ENCODE data around the gene CHST15. TPM values are rescaled to one million over a fixed set of nuclear protein-coding genes. Genes with fewer than 3 reads are reported as not detected.

Gene CHST15
- total and polyA plus RNA-seq, 9 donors: 35.9 to 93.0 (median 52.5) TPM

GRCh38 chr10:124027031-124027611 lies 66.3 kb downstream of the CHST15 start:
- Histone ChIP-seq H3K27me3 (no peaks in the 10 kb centered on the region), H3K4me1 (ENCODE audit: insufficient read depth) (peaks cover 13% of the 10 kb centered on the region), H3K27ac (no peak overlapping the region), H3K4me3 (no peak overlapping the region), H3K36me3 (no peaks in the 10 kb centered on the region), H3K9me3 (no peaks in the 10 kb centered on the region)
- WGBS, 3 donors: 81 to 90% (median 86%) methylated on average over 12 of the region's 12 CpGs
- intact Hi-C loops (cut with DNase I): no loop called here
- no peak for DNase-seq
- TF ChIP-seq CTCF (IDR thresholded peaks at IDR 0.05) (no peak), EP300 (IDR thresholded peaks at IDR 0.05) (no peak), POLR2A (IDR thresholded peaks at IDR 0.05) (no peak)

- TF ChIP-seq POLR2A (IDR thresholded peaks at IDR 0.05) (no peak), CTCF (IDR thresholded peaks at IDR 0.05) (no peak), EP300 (IDR thresholded peaks at IDR 0.05) (no peak)
- intact Hi-C loops (cut with DNase I): no loop called here
- Histone ChIP-seq H3K4me1 (ENCODE audit: insufficient read depth) (peaks cover 9% of the 10 kb centered on the region), H3K36me3 (no peaks in the 10 kb centered on the region), H3K4me3 (no peak overlapping the region), H3K9me3 (no peaks in the 10 kb centered on the region), H3K27ac (no peak overlapping the region), H3K27me3 (no peaks in the 10 kb centered on the region)
- WGBS, 3 donors: 85 to 91% (median 91%) methylated on average over 10 of the region's 10 CpGs
- no peak for DNase-seq
Observed at GRCh38 chr10:124026589-124026939, 66.8 kb downstream of the CHST15 start.

- no peak overlapping the region for H3K4me3 ChIP-seq
- H3K4me1 ChIP-seq (ENCODE audit: insufficient read depth): peaks cover 9% of the 10 kb centered on the region
- H3K27ac ChIP-seq: no peak overlapping the region
- no peak for DNase-seq
- H3K27me3 ChIP-seq: no peaks in the 10 kb centered on the region
- no peaks in the 10 kb centered on the region for H3K36me3 ChIP-seq
- intact Hi-C loops (cut with DNase I): no loop called here
- 83 to 89% (median 86%) methylated on average over 13 of the region's 13 CpGs for WGBS, 3 donors
- no peak for TF ChIP-seq POLR2A (IDR thresholded peaks at IDR 0.05)
- H3K9me3 ChIP-seq: no peaks in the 10 kb centered on the region
Observed at GRCh38 chr10:124025660-124026588, 67.5 kb downstream of the CHST15 start.

- Histone ChIP-seq H3K9me3 (no peaks in the 10 kb centered on the region), H3K4me1 (ENCODE audit: insufficient read depth) (peaks cover 9% of the 10 kb centered on the region), H3K4me3 (no peak overlapping the region), H3K27me3 (no peaks in the 10 kb centered on the region), H3K27ac (no peak overlapping the region), H3K36me3 (no peaks in the 10 kb centered on the region)
- no peak for DNase-seq
- 78 to 86% (median 79%) methylated on average over 5 of the region's 5 CpGs for WGBS, 3 donors
- no peak for TF ChIP-seq EP300 (IDR thresholded peaks at IDR 0.05)
- no peak for TF ChIP-seq POLR2A (IDR thresholded peaks at IDR 0.05)
- TF ChIP-seq CTCF (IDR thresholded peaks at IDR 0.05): no peak
- intact Hi-C loops (cut with DNase I): no loop called here
Observed at GRCh38 chr10:124025152-124025551, 68.2 kb downstream of the CHST15 start.

GRCh38 chr10:124022066-124022465 lies 71.3 kb downstream of the CHST15 start:
- H3K36me3 ChIP-seq: no peaks in the 10 kb centered on the region
- no peak for TF ChIP-seq CTCF (IDR thresholded peaks at IDR 0.05)
- TF ChIP-seq EP300 (IDR thresholded peaks at IDR 0.05): no peak
- no peak for TF ChIP-seq POLR2A (IDR thresholded peaks at IDR 0.05)
- H3K27ac ChIP-seq: no peak overlapping the region
- no peak overlapping the region for H3K4me3 ChIP-seq
- H3K27me3 ChIP-seq: no peaks in the 10 kb centered on the region
- 77 to 81% (median 79%) methylated on average over 8 of the region's 8 CpGs for WGBS, 3 donors
- no peak for DNase-seq
- H3K9me3 ChIP-seq: no peaks in the 10 kb centered on the region
- intact Hi-C loops (cut with DNase I): no loop called here
- peaks cover 8% of the 10 kb centered on the region for H3K4me1 ChIP-seq (ENCODE audit: insufficient read depth)

Measured in ovary (tissue), 9 donors.